Measurements from ENCODE around the gene MYBPC1. TPM values are rescaled to one million over a fixed set of nuclear protein-coding genes. Genes with fewer than 3 reads are reported as not detected.

MYBPC1 gene
- polyA plus RNA-seq, 1 of the 3 experiments (the other 2 are of a cell fraction), result not detected

- ChIA-PET POLR2A (no interaction called here), CTCF (no interaction called here)
- DNase-seq, result no peak
- WGBS (ENCODE audit: low lambda C conversion rate), result 5% methylated on average over 4 of the region's 4 CpGs
- H3K4me2 ChIP-seq, result no peak overlapping the region
- H3K9ac ChIP-seq, result no peak overlapping the region
- no peaks in the 10 kb centered on the region for H3F3A ChIP-seq (replicated peaks; ENCODE audit: insufficient read depth)
- H3K9me3 ChIP-seq, result no peaks in the 10 kb centered on the region
- H3K9me2 ChIP-seq, result no peaks in the 10 kb centered on the region
- peaks cover 6% of the 10 kb centered on the region; the same call in 1 of the 2 replicates for H3K27me3 ChIP-seq (ENCODE audit: insufficient read depth)
- H3K36me3 ChIP-seq (replicated peaks in 1 of 2; ENCODE audit: control insufficient read depth in 1 of 2, insufficient read depth in 2 of 2, low read length in 1 of 2), result no peaks in the 10 kb centered on the region
- H3K4me3 ChIP-seq (ENCODE audit: low read depth in 2 of 2, low read length in 1 of 2), result no peak overlapping the region
- H3K79me2 ChIP-seq (ENCODE audit: insufficient read depth), result no peaks in the 10 kb centered on the region
- H2AFZ ChIP-seq (ENCODE audit: low read depth), result no peak overlapping the region
- no peak overlapping the region for H3K27ac ChIP-seq (ENCODE audit: low read depth in 2 of 2, low read length in 1 of 2)
- no peak for TF ChIP-seq MEF2A (IDR thresholded peaks at IDR 0.05; ENCODE audit: borderline replicate concordance, low read depth)
- TF ChIP-seq CHD2 (IDR thresholded peaks at IDR 0.05; ENCODE audit: low read length, partially characterized antibody), result no peak
- TF ChIP-seq EZH2phosphoT487 (IDR thresholded peaks at IDR 0.05; ENCODE audit: borderline replicate concordance, low read depth), result no peak
- TF ChIP-seq USF2 (IDR thresholded peaks at IDR 0.05; ENCODE audit: borderline replicate concordance, low read depth, low read length), result no peak
- TF ChIP-seq NRF1 (IDR thresholded peaks at IDR 0.05; ENCODE audit: low read depth, low read length), result no peak
- no peak for TF ChIP-seq TEAD4 (IDR thresholded peaks at IDR 0.05; ENCODE audit: borderline replicate concordance, insufficient read depth)
- no peak for TF ChIP-seq SMC3 (IDR thresholded peaks at IDR 0.05; ENCODE audit: low read depth, low read length)
- TF ChIP-seq TAF1 (IDR thresholded peaks at IDR 0.05; ENCODE audit: borderline replicate concordance, low read depth, low read length), result no peak
- no peak for TF ChIP-seq FOXM1 (IDR thresholded peaks at IDR 0.05; ENCODE audit: low read depth)
- no peak for TF ChIP-seq CTCF (IDR thresholded peaks at IDR 0.05)
- no peak for TF ChIP-seq YY1 (IDR thresholded peaks at IDR 0.05; ENCODE audit: low read depth)
- no peak for TF ChIP-seq RXRA (IDR thresholded peaks at IDR 0.05; ENCODE audit: borderline replicate concordance, low read depth)
- TF ChIP-seq ZBTB33 (IDR thresholded peaks at IDR 0.05; ENCODE audit: borderline replicate concordance, low read depth), result no peak
- TF ChIP-seq TCF12 (IDR thresholded peaks at IDR 0.05), result no peak
- TF ChIP-seq RFX5 (IDR thresholded peaks at IDR 0.05; ENCODE audit: low read length), result no peak
- no peak for TF ChIP-seq IRF3 (IDR thresholded peaks at IDR 0.05; ENCODE audit: low read depth, low read length)
- no peak for TF ChIP-seq NFIC (IDR thresholded peaks at IDR 0.05; ENCODE audit: borderline replicate concordance)
- TF ChIP-seq EP300 (IDR thresholded peaks at IDR 0.05; ENCODE audit: borderline replicate concordance in 1 of 2, low read depth in 1 of 2, low read length in 1 of 2), result no peak
- no peaks in the 10 kb centered on the region for H4K20me1 ChIP-seq (ENCODE audit: insufficient read depth)
- no peaks in the 10 kb centered on the region for H3K4me1 ChIP-seq (ENCODE audit: control insufficient read depth in 1 of 2, insufficient read depth in 2 of 2, low read depth in 1 of 2, low read length in 1 of 2)
Measured at GRCh38 chr12:101592921-101593320, 1.9 kb upstream of the MYBPC1 start.

Measured in SK-N-SH (cell line).